ENCODE results near the gene PURB.

GRCh38 chr7:44885394-44886317, at the start of gene PURB:
- TF ChIP-seq CTCF (IDR thresholded peaks at IDR 0.05) = peak in 1 of 3 experiments; percentile 6
- TF ChIP-seq POLR2AphosphoS5 (IDR thresholded peaks at IDR 0.05; ENCODE audit: insufficient read depth in 1 of 2, low read depth in 1 of 2) = peak; percentile 44 to 97
